Hepatocyte (in vitro differentiated cells): Measurements from ENCODE around the gene GRID1. TPM values are rescaled to one million over a fixed set of nuclear protein-coding genes. Genes with fewer than 3 reads are reported as not detected.

Experiments
- DNase-seq: peaks from one replicate; pipeline ENCODE4 v3.0.0-alpha.2; 2016; ENCODE audit warnings: low spot score
- H2AFZ ChIP-seq: fragments of 200-600 bp; sonication (generic); 2 replicates; pipeline ENCODE4 v1.6.0; 2016; ENCODE audit warnings: antibody characterized with exemption, mild to moderate bottlenecking
- H3K27ac ChIP-seq: fragments of 200-600 bp; sonication (generic); 2 replicates; pipeline ENCODE4 v1.5.1; 2016; ENCODE audit warnings: mild to moderate bottlenecking
- H3K27me3 ChIP-seq: fragments of 200-600 bp; sonication (generic); 2 replicates; pipeline ENCODE4 v1.6.1; 2016
- H3K36me3 ChIP-seq: fragments of 200-600 bp; sonication (generic); replicated peaks from 2 replicates; pipeline ENCODE4 v1.5.1; 2016; ENCODE audit warnings: low read depth; ENCODE audit not compliant: insufficient read depth
- H3K4me1 ChIP-seq: fragments of 200-600 bp; sonication (generic); 2 replicates; pipeline ENCODE4 v1.5.1; 2016; ENCODE audit warnings: mild to moderate bottlenecking, moderate library complexity; ENCODE audit not compliant: insufficient read depth
- H3K4me2 ChIP-seq: fragments of 200-600 bp; sonication (generic); 2 replicates; pipeline ENCODE4 v1.6.0; 2016
- H3K4me3 ChIP-seq: fragments of 200-600 bp; sonication (generic); 2 replicates; pipeline ENCODE4 v1.5.1; 2016; ENCODE audit warnings: mild to moderate bottlenecking
- H3K79me2 ChIP-seq: fragments of 200-600 bp; sonication (generic); 2 replicates; pipeline ENCODE4 v1.6.0; 2017; ENCODE audit warnings: mild to moderate bottlenecking
- H3K9me2 ChIP-seq: fragments of 200-600 bp; sonication (generic); replicated peaks from 2 replicates; pipeline ENCODE4 v1.6.0; 2017; ENCODE audit warnings: mild to moderate bottlenecking; ENCODE audit not compliant: insufficient read depth
- H3K9me3 ChIP-seq: fragments of 200-600 bp; sonication (generic); 2 replicates; pipeline ENCODE4 v1.5.1; 2016; ENCODE audit warnings: low read depth, mild to moderate bottlenecking
- H4K20me1 ChIP-seq: fragments of 200-600 bp; sonication (generic); 2 replicates; pipeline ENCODE4 v1.6.0; 2016; ENCODE audit warnings: mild to moderate bottlenecking; ENCODE audit not compliant: insufficient read depth, poor library complexity, severe bottlenecking
- EZH2 ChIP-seq: fragments of 200-600 bp; sonication (generic); IDR thresholded peaks from 2 replicates; pipeline ENCODE4 v1.6.1; 2016; ENCODE audit warnings: antibody characterized with exemption, mild to moderate bottlenecking, borderline replicate concordance
- EZH2phosphoT487 ChIP-seq: fragments of 200-600 bp; sonication (generic); IDR thresholded peaks from one replicate; pipeline ENCODE4 v1.6.1; 2018; ENCODE audit warnings: antibody characterized with exemption, mild to moderate bottlenecking, low read depth, moderate library complexity; ENCODE audit not compliant: unreplicated experiment, severe bottlenecking
- WGBS: methylation state at CpG from one replicate; pipeline ENCODE4 v1.1.6; 2016; ENCODE audit warnings: low lambda C conversion rate; ENCODE audit errors: missing lambda C conversion rate; 5-methylcytosine and 5-hydroxymethylcytosine counted together
- polyA plus RNA-seq: library from polyadenylated mRNA; unstranded; fragments of >200 nt; fragmentation: Nextera tagmentation; extraction: Ambion mirVana; gene quantifications from 2 replicates; pipeline ENCODE4 v1.2.1, GENCODE V29; 2016
- total RNA-seq: library from RNA; depleted of rRNA; stranded (reverse); fragments of >200 nt; gene quantifications from 2 replicates; pipeline ENCODE4 v1.2.3, GENCODE V29; 2014
- TF ChIP-seq, protein P1 (sequence below): fragments of 200-600 bp; sonication (generic); IDR thresholded peaks from 2 replicates; pipeline ENCODE4 v1.5.1; 2016; ENCODE audit warnings: antibody characterized with exemption, mild to moderate bottlenecking; ENCODE audit not compliant: poor library complexity

The GRID1 gene
- total and polyA plus RNA-seq, 2 experiments from 2014 or later, result 0.07 to 0.37 TPM

DNA sequence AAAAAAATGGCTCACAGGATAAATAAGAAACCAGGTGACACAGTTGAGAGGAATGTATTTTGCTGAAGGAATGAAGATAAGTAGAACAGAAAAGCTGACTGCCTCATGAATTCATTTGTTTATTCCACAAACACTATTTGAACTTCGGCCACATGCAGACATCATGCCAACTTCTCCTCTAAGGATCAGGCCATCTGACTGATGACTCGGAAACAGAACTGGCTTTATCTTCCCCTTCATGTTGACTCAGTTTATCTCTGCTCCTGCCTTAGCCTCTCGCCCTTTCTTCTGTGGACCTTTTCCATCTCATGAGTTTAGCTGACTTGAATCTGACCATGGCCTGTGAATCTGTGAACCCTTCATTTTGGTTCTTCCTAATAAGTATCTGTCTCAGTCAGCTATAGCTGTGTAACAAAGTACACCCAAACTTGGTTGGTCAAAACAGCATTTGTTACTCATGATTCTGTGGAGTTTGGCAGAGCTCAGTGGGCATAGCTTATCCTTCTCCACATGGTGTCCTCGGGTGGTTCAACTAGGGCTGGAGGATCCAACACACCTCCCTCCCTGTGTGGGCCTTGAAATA, 44.0 kb upstream of the GRID1 start:
- WGBS, result 55% methylated on average over 4 of the region's 4 CpGs
- no peaks in the 10 kb centered on the region for H3K9me3 ChIP-seq
- no peaks in the 10 kb centered on the region for H3K36me3 ChIP-seq
- H3K27ac ChIP-seq, result peak overlapping the region; percentile 89
- no peak overlapping the region for H2AFZ ChIP-seq
- H3K4me2 ChIP-seq, result peak overlapping the region; percentile 28
- no peaks in the 10 kb centered on the region for H4K20me1 ChIP-seq
- no peaks in the 10 kb centered on the region for H3K9me2 ChIP-seq
- no peak overlapping the region for H3K4me3 ChIP-seq
- DNase-seq, result peak; percentile 64
- H3K79me2 ChIP-seq, result no peaks in the 10 kb centered on the region
- no peaks in the 10 kb centered on the region for H3K27me3 ChIP-seq
- TF ChIP-seq EZH2 (no peak), EZH2phosphoT487 (no peak)
- TF ChIP-seq, protein P1, sequence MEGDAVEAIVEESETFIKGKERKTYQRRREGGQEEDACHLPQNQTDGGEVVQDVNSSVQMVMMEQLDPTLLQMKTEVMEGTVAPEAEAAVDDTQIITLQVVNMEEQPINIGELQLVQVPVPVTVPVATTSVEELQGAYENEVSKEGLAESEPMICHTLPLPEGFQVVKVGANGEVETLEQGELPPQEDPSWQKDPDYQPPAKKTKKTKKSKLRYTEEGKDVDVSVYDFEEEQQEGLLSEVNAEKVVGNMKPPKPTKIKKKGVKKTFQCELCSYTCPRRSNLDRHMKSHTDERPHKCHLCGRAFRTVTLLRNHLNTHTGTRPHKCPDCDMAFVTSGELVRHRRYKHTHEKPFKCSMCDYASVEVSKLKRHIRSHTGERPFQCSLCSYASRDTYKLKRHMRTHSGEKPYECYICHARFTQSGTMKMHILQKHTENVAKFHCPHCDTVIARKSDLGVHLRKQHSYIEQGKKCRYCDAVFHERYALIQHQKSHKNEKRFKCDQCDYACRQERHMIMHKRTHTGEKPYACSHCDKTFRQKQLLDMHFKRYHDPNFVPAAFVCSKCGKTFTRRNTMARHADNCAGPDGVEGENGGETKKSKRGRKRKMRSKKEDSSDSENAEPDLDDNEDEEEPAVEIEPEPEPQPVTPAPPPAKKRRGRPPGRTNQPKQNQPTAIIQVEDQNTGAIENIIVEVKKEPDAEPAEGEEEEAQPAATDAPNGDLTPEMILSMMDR, result no peak
- H3K4me1 ChIP-seq, result peaks cover 13% of the 10 kb centered on the region

- H2AFZ ChIP-seq, result no peak overlapping the region
- no peak overlapping the region for H3K4me2 ChIP-seq
- TF ChIP-seq EZH2phosphoT487 (no peak), EZH2 (no peak)
- TF ChIP-seq, protein P1, result no peak
- no peaks in the 10 kb centered on the region for H3K79me2 ChIP-seq
- H3K4me1 ChIP-seq, result peaks cover 13% of the 10 kb centered on the region
- WGBS, result 88% methylated on average over 1 of the region's 1 CpG
- H3K27ac ChIP-seq, result no peak overlapping the region
- no peak overlapping the region for H3K4me3 ChIP-seq
- no peaks in the 10 kb centered on the region for H4K20me1 ChIP-seq
- H3K27me3 ChIP-seq, result no peaks in the 10 kb centered on the region
- no peaks in the 10 kb centered on the region for H3K9me2 ChIP-seq
- no peak for DNase-seq
- no peaks in the 10 kb centered on the region for H3K36me3 ChIP-seq
- no peaks in the 10 kb centered on the region for H3K9me3 ChIP-seq
Observed at GRCh38 chr10:86409183-86409582, 42.6 kb upstream of the GRID1 start.

- Histone ChIP-seq H3K4me1 (peaks cover 18% of the 10 kb centered on the region), H3K36me3 (no peaks in the 10 kb centered on the region), H2AFZ (no peak overlapping the region), H3K79me2 (no peaks in the 10 kb centered on the region), H3K9me3 (no peaks in the 10 kb centered on the region), H3K9me2 (no peaks in the 10 kb centered on the region), H3K4me2 (no peak overlapping the region), H3K27ac (no peak overlapping the region), H3K27me3 (peaks cover 24% of the 10 kb centered on the region), H4K20me1 (no peaks in the 10 kb centered on the region), H3K4me3 (no peak overlapping the region)
- whole genome bisulfite sequencing, result 75% methylated on average over 6 of the region's 6 CpGs
- TF ChIP-seq, protein P1, result no peak
- TF ChIP-seq EZH2 (no peak), EZH2phosphoT487 (no peak)
- DNase-seq, result no peak
Observed at GRCh38 chr10:86403183-86403797, 36.7 kb upstream of the GRID1 start.
